ENCODE measurements around the gene LAMB3.

Gene LAMB3

DNA sequence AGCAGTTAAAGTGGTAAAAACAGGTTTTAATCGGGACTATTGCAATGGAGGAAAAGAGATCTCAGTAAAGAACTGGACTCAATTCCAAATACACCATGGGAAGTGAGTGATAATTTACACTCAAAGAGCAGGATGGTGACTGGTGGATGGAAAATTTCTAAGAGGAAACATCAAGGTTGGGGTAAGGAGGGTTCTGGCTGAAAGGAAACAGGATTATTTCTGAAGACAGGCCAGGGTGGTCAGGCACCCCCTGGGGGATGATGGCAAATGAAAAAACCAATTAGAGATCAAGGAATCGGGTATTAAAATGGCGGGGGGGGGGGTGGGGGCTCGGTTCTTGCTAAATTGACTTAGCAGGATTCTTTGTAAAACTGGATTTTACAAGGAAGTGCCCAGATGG lies 40.1 kb upstream of the LAMB3 start:
- TF ChIP-seq ZNF529 (tag by site-specific recombination; IDR thresholded peaks at IDR 0.05; ENCODE audit: insufficient replicate concordance) (no peak), ZNF776 (tag by site-specific recombination; IDR thresholded peaks at IDR 0.05; ENCODE audit: borderline replicate concordance) (no peak), ZNF626 (tag by site-specific recombination; IDR thresholded peaks at IDR 0.05) (no peak), KLF10 (tag by site-specific recombination; IDR thresholded peaks at IDR 0.05) (no peak), PRDM6 (tag by site-specific recombination; IDR thresholded peaks at IDR 0.05) (no peak), PRDM10 (tag by site-specific recombination; IDR thresholded peaks at IDR 0.05) (no peak), ZNF555 (tag by site-specific recombination; conservative IDR thresholded peaks at IDR 0.05) (no peak), ZNF629 (tag by site-specific recombination; IDR thresholded peaks at IDR 0.05) (no peak)
- TF ChIP-seq, protein P1, sequence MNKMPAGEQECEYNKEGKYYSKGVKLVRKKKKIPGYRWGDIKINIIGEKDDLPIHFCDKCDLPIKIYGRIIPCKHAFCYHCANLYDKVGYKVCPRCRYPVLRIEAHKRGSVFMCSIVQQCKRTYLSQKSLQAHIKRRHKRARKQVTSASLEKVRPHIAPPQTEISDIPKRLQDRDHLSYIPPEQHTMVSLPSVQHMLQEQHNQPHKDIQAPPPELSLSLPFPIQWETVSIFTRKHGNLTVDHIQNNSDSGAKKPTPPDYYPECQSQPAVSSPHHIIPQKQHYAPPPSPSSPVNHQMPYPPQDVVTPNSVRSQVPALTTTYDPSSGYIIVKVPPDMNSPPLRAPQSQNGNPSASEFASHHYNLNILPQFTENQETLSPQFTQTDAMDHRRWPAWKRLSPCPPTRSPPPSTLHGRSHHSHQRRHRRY (tag by site-specific recombination; IDR thresholded peaks at IDR 0.05): no peak
- no peaks in the 10 kb centered on the region for H3K4me1 ChIP-seq (ENCODE audit: control insufficient read depth, insufficient read depth, low read length)
- H3K9me3 ChIP-seq (ENCODE audit: control insufficient read depth, insufficient read depth, low read depth, low read length): no peaks in the 10 kb centered on the region
- H3K36me3 ChIP-seq (ENCODE audit: control insufficient read depth in 2 of 2, insufficient read depth in 1 of 2, low read length in 2 of 2): no peaks in the 10 kb centered on the region
- no peak overlapping the region for H3K27ac ChIP-seq (ENCODE audit: extremely low read depth, low read depth, low read length)
- CTCF ChIA-PET: interaction anchor here (0.6 to 8.2 kb wide), 13 partner anchors 10 to 1669 kb away, joined by 3 to 75 read pairs (median 5); no protein-coding TSS in a partner anchor
- no peak overlapping the region for H3K4me3 ChIP-seq (ENCODE audit: low read depth, low read length)
- POLR2A ChIA-PET: interaction anchor here (0.6 kb wide), 1 partner anchor 17 kb away, joined by 4 read pairs; the partner anchor contains the start of gene G0S2

GRCh38 chr1:209691237-209691636 lies 39.0 kb upstream of the LAMB3 start:
- ChIA-PET POLR2A (no interaction called here), CTCF (interaction anchor here (0.7 to 8.2 kb wide), 7 partner anchors 38 to 125 kb away, joined by 3 to 75 read pairs (median 7); no protein-coding TSS in a partner anchor)
- Histone ChIP-seq H3K9me3 (ENCODE audit: control insufficient read depth, insufficient read depth, low read depth, low read length) (no peaks in the 10 kb centered on the region), H3K36me3 (ENCODE audit: control insufficient read depth in 2 of 2, insufficient read depth in 1 of 2, low read length in 2 of 2) (no peaks in the 10 kb centered on the region), H3K4me3 (ENCODE audit: low read depth, low read length) (no peak overlapping the region), H3K4me1 (ENCODE audit: control insufficient read depth, insufficient read depth, low read length) (no peaks in the 10 kb centered on the region), H3K27ac (ENCODE audit: extremely low read depth, low read depth, low read length) (no peak overlapping the region)
- TF ChIP-seq, protein P2, sequence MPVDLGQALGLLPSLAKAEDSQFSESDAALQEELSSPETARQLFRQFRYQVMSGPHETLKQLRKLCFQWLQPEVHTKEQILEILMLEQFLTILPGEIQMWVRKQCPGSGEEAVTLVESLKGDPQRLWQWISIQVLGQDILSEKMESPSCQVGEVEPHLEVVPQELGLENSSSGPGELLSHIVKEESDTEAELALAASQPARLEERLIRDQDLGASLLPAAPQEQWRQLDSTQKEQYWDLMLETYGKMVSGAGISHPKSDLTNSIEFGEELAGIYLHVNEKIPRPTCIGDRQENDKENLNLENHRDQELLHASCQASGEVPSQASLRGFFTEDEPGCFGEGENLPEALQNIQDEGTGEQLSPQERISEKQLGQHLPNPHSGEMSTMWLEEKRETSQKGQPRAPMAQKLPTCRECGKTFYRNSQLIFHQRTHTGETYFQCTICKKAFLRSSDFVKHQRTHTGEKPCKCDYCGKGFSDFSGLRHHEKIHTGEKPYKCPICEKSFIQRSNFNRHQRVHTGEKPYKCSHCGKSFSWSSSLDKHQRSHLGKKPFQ (tag by site-specific recombination; IDR thresholded peaks at IDR 0.05): no peak
- TF ChIP-seq ZNF211 (tag by site-specific recombination; IDR thresholded peaks at IDR 0.05; ENCODE audit: low read depth) (no peak), ZBTB7A (tag by site-specific recombination; IDR thresholded peaks at IDR 0.05; ENCODE audit: low read depth) (no peak), MZF1 (tag by site-specific recombination; IDR thresholded peaks at IDR 0.05; ENCODE audit: borderline replicate concordance) (no peak), ZNF391 (tag by site-specific recombination; IDR thresholded peaks at IDR 0.05; ENCODE audit: borderline replicate concordance, low read depth) (no peak), HOXA7 (CRISPR knock-in tag; IDR thresholded peaks at IDR 0.05; ENCODE audit: borderline replicate concordance) (no peak), SETDB1 (IDR thresholded peaks at IDR 0.05; ENCODE audit: insufficient read length, low read length) (no peak), SCRT1 (tag by site-specific recombination; IDR thresholded peaks at IDR 0.05; ENCODE audit: borderline replicate concordance) (no peak), ZNF530 (tag by site-specific recombination; IDR thresholded peaks at IDR 0.05; ENCODE audit: low read depth) (no peak), ZNF768 (tag by site-specific recombination; IDR thresholded peaks at IDR 0.05) (no peak), ZNF423 (tag by site-specific recombination; IDR thresholded peaks at IDR 0.05) (no peak), ZNF701 (tag by site-specific recombination; IDR thresholded peaks at IDR 0.05) (no peak), ZNF561 (tag by site-specific recombination; IDR thresholded peaks at IDR 0.05; ENCODE audit: borderline replicate concordance) (no peak), MEIS1 (CRISPR knock-in tag; IDR thresholded peaks at IDR 0.05; ENCODE audit: borderline replicate concordance) (no peak)
- TF ChIP-seq, protein P3, sequence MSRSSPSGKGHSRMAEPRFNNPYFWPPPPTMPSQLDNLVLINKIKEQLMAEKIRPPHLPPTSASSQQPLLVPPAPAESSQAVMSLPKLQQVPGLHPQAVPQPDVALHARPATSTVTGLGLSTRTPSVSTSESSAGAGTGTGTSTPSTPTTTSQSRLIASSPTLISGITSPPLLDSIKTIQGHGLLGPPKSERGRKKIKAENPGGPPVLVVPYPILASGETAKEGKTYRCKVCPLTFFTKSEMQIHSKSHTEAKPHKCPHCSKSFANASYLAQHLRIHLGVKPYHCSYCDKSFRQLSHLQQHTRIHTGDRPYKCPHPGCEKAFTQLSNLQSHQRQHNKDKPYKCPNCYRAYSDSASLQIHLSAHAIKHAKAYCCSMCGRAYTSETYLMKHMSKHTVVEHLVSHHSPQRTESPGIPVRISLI (tag by site-specific recombination; IDR thresholded peaks at IDR 0.05): no peak

Measured in HEK293 (cell line).